HepG2 (cell line): ENCODE results near the gene CBLB.

Experiments used
- CREB1 ChIP-seq, 2 experiments: fragments of 450-650 bp in 1 of 2; IDR thresholded peaks; 2 replicates each; pipeline ENCODE4 v1.6.1; 2016 to 2017; ENCODE audit warnings: control low read depth in 1 of 2, mild to moderate bottlenecking in 1 of 2, missing compliant biosample characterization in 1 of 2, missing genetic modification characterization in 1 of 2
- HMGXB4 ChIP-seq, 2 experiments: sonication (generic) in 1 of 2; formaldehyde crosslinking in 1 of 2; IDR thresholded peaks; 2 replicates each; pipeline versions ENCODE4 v1.4.0 to v1.6.1; 2018 to 2020; ENCODE audit warnings: missing genetic modification reagents in 2 of 2, borderline replicate concordance in 1 of 2, low read depth in 1 of 2, mild to moderate bottlenecking in 1 of 2, missing biosample characterization in 1 of 2
- KDM5B ChIP-seq: sonication (generic); formaldehyde crosslinking; IDR thresholded peaks from 2 replicates; pipeline ENCODE4 v1.4.0; 2020; ENCODE audit warnings: missing genetic modification reagents, mild to moderate bottlenecking, borderline replicate concordance
- SRSF1 ChIP-seq: fragments of 200-400 bp; formaldehyde crosslinking; optimal IDR thresholded peaks from 2 replicates; pipeline ENCODE3; 2017; ENCODE audit warnings: mild to moderate bottlenecking, low read depth, low read length, moderate library complexity
- TAF1 ChIP-seq: sonication (generic); formaldehyde crosslinking; IDR thresholded peaks from 2 replicates; pipeline ENCODE4 v1.4.0; 2020; ENCODE audit warnings: missing genetic modification reagents
- TEAD2 ChIP-seq: sonication (generic); formaldehyde crosslinking; IDR thresholded peaks from 2 replicates; pipeline ENCODE4 v1.9.0; 2021; ENCODE audit warnings: missing genetic modification reagents

GRCh38 chr3:105752791-105753415, 115.9 kb downstream of the CBLB start:
- TF ChIP-seq SRSF1, result no peak
- no peak for TF ChIP-seq TAF1
- no peak for TF ChIP-seq KDM5B (CRISPR knock-in tag)
- TF ChIP-seq CREB1 (IDR thresholded peaks at IDR 0.05), result no peak
- no peak for TF ChIP-seq CREB1 (CRISPR knock-in tag; IDR thresholded peaks at IDR 0.05)
- no peak for TF ChIP-seq HMGXB4 (CRISPR knock-in tag; IDR thresholded peaks at IDR 0.05; ENCODE audit: borderline replicate concordance in 1 of 2, low read depth in 1 of 2)
- no peak for TF ChIP-seq TEAD2
